ENCODE measurements around the gene FAM210A. TPM values are rescaled to one million over a fixed set of nuclear protein-coding genes. Genes with fewer than 3 reads are reported as not detected.

FAM210A gene
- total RNA-seq, 1 experiment from 2014 or later = 29.3 TPM

- Histone ChIP-seq H3K9me2 (ENCODE audit: insufficient read depth) (no peaks in the 10 kb centered on the region), H3K27me3 (ENCODE audit: insufficient read depth, low read depth) (0 out of 2 replicates have a peak, but pooled peaks cover 8% of the 10 kb centered on the region), H3K36me3 (ENCODE audit: low read depth) (no peaks in the 10 kb centered on the region), H4K20me1 (ENCODE audit: insufficient read depth) (no peaks in the 10 kb centered on the region), H3K27ac (no peak overlapping the region), H3K9me3 (ENCODE audit: insufficient read depth, low read depth) (no peaks in the 10 kb centered on the region), H3F3A (ENCODE audit: insufficient read depth, low read depth) (no peaks in the 10 kb centered on the region), H2AFZ (no peak overlapping the region), H3K4me1 (replicated peaks; ENCODE audit: insufficient read depth) (no peaks in the 10 kb centered on the region), H3K4me2 (no peak overlapping the region), H3K79me2 (ENCODE audit: low read depth) (no peaks in the 10 kb centered on the region), H3K4me3 (no peak overlapping the region)
- DNase-seq = no peak
- ChIA-PET POLR2A (ENCODE audit: unreplicated experiment) (no interaction called here), CTCF (no interaction called here)
- intact Hi-C loops (cut with micrococcal nuclease; ENCODE audit: unreplicated experiment) = no loop called here
- no TSS peak for BruUV-seq (replicated peaks)
- no peak for TF ChIP-seq CTCF (conservative IDR thresholded peaks at IDR 0.05)
- no peak for TF ChIP-seq EZH2 (IDR thresholded peaks at IDR 0.05; ENCODE audit: low read depth)
Measured at GRCh38 chr18:13645093-13645492, 81.3 kb downstream of the FAM210A start.

- Histone ChIP-seq H3K9me3 (ENCODE audit: insufficient read depth, low read depth) (no peaks in the 10 kb centered on the region), H3K4me2 (no peak overlapping the region), H3K27ac (no peak overlapping the region), H4K20me1 (ENCODE audit: insufficient read depth) (no peaks in the 10 kb centered on the region), H3F3A (ENCODE audit: insufficient read depth, low read depth) (no peaks in the 10 kb centered on the region), H2AFZ (no peak overlapping the region), H3K9me2 (ENCODE audit: insufficient read depth) (no peaks in the 10 kb centered on the region), H3K4me1 (replicated peaks; ENCODE audit: insufficient read depth) (no peaks in the 10 kb centered on the region), H3K4me3 (no peak overlapping the region), H3K79me2 (ENCODE audit: low read depth) (no peaks in the 10 kb centered on the region), H3K27me3 (ENCODE audit: insufficient read depth, low read depth) (peaks cover 19% of the 10 kb centered on the region), H3K36me3 (ENCODE audit: low read depth) (no peaks in the 10 kb centered on the region)
- POLR2A ChIA-PET (ENCODE audit: unreplicated experiment) = no interaction called here
- no peak for DNase-seq
- intact Hi-C loops (cut with micrococcal nuclease; ENCODE audit: unreplicated experiment) = no loop called here
- CTCF ChIA-PET = no interaction called here
- no peak for TF ChIP-seq CTCF (conservative IDR thresholded peaks at IDR 0.05)
- no peak for TF ChIP-seq EZH2 (IDR thresholded peaks at IDR 0.05; ENCODE audit: low read depth)
- no TSS peak for BruUV-seq (replicated peaks)
Measured at GRCh38 chr18:13643261-13643751, 83.1 kb downstream of the FAM210A start.

- no peaks in the 10 kb centered on the region for H3K79me2 ChIP-seq (ENCODE audit: low read depth)
- no peak for TF ChIP-seq CTCF (conservative IDR thresholded peaks at IDR 0.05)
- no peak for TF ChIP-seq EZH2 (IDR thresholded peaks at IDR 0.05; ENCODE audit: low read depth)
- intact Hi-C loops (cut with micrococcal nuclease; ENCODE audit: unreplicated experiment) = no loop called here
- no peak overlapping the region for H3K27ac ChIP-seq
- ChIA-PET POLR2A (ENCODE audit: unreplicated experiment) (no interaction called here), CTCF (no interaction called here)
- no peaks in the 10 kb centered on the region for H3K9me3 ChIP-seq (ENCODE audit: insufficient read depth, low read depth)
- BruUV-seq (replicated peaks) = no TSS peak
- no peaks in the 10 kb centered on the region for H3K9me2 ChIP-seq (ENCODE audit: insufficient read depth)
- peaks cover 22% of the 10 kb centered on the region for H3K27me3 ChIP-seq (ENCODE audit: insufficient read depth, low read depth)
- no peak overlapping the region for H2AFZ ChIP-seq
- H3F3A ChIP-seq (ENCODE audit: insufficient read depth, low read depth) = no peaks in the 10 kb centered on the region
- H3K36me3 ChIP-seq (ENCODE audit: low read depth) = no peaks in the 10 kb centered on the region
- no peak overlapping the region for H3K4me3 ChIP-seq
- H4K20me1 ChIP-seq (ENCODE audit: insufficient read depth) = no peaks in the 10 kb centered on the region
- no peak overlapping the region for H3K4me2 ChIP-seq
- no peaks in the 10 kb centered on the region for H3K4me1 ChIP-seq (replicated peaks; ENCODE audit: insufficient read depth)
- DNase-seq = no peak
Measured at GRCh38 chr18:13642440-13642827, 83.9 kb downstream of the FAM210A start.
